Kidney (tissue), 14 donors: Measurements from ENCODE around the gene RCC1. TPM values are rescaled to one million over a fixed set of nuclear protein-coding genes. Genes with fewer than 3 reads are reported as not detected.
"Not testable (repeated sequence)": the region's sequence is repeated elsewhere in the genome, so short reads cannot be mapped to it uniquely, and the experiment has no call there.

ENCODE experiments used
- DNase-seq, 5 donors: peaks; one replicate each; pipeline ENCODE4 v3.0.0-alpha.2; 2013 to 2020
- FAIRE-seq: peaks from 2 replicates; lab custom pipeline; 2012; peaks lifted over from hg19 to GRCh38; lab: Jason Lieb, UNC
- H3K27ac ChIP-seq, 2 donors: one replicate each; pipeline ENCODE4 v1.7.0; 2013; ENCODE audit warnings: low read depth in 2 of 2, low read length in 2 of 2, inconsistent platforms in 1 of 2
- H3K27me3 ChIP-seq: one replicate; pipeline ENCODE4 v1.7.1; 2013; ENCODE audit warnings: low read length, inconsistent platforms; ENCODE audit not compliant: control insufficient read depth, insufficient read depth
- H3K36me3 ChIP-seq, 3 donors: one replicate each; pipeline versions ENCODE4 v1.7.0 to v1.7.1; 2013; ENCODE audit warnings: low read length in 3 of 3, control low read depth in 1 of 3, inconsistent platforms in 1 of 3; ENCODE audit not compliant: insufficient read depth in 3 of 3, control insufficient read depth in 2 of 3
- H3K4me1 ChIP-seq, 3 donors: one replicate each; pipeline versions ENCODE4 v1.7.0 to v1.7.1; 2013; ENCODE audit warnings: low read length in 3 of 3, inconsistent platforms in 1 of 3, low read depth in 1 of 3; ENCODE audit not compliant: control insufficient read depth in 2 of 3, insufficient read depth in 2 of 3
- H3K4me3 ChIP-seq, 3 donors: one replicate each; pipeline versions ENCODE4 v1.7.0 to v1.8.1; 2013; ENCODE audit warnings: low read length in 3 of 3, control low read depth in 1 of 3, inconsistent platforms in 1 of 3
- H3K9ac ChIP-seq, 3 donors: one replicate each; pipeline versions ENCODE4 v1.7.0 to v1.7.1; 2013; ENCODE audit warnings: low read length in 3 of 3, control low read depth in 1 of 3, inconsistent platforms in 1 of 3
- H3K9me3 ChIP-seq, 3 donors: one replicate each; pipeline versions ENCODE4 v1.7.0 to v1.7.1; 2013; ENCODE audit warnings: low read length in 3 of 3, control low read depth in 1 of 3, inconsistent platforms in 1 of 3; ENCODE audit not compliant: control insufficient read depth in 2 of 3, insufficient read depth in 1 of 3
- intact Hi-C: fragments of 100-400 bp; cut with DNase I; formaldehyde crosslinking; loops from one replicate; pipeline ENCODE4 v1.11.1; 2022
- polyA plus RNA-seq: library from polyadenylated mRNA; stranded (reverse); fragments of 350-450 nt; fragmentation: Illumina TruSeq; extraction: RNeasy Lipid Tissue Mini Kit (QIAGEN cat#74804); gene quantifications from one replicate; pipeline ENCODE4 v1.2.3, GENCODE V29; 2014; ENCODE audit warnings: low read depth, low replicate concordance; ENCODE audit not compliant: insufficient read depth
- total RNA-seq: library from RNA; stranded (reverse); fragmentation: NEBNext Ultra II Directional; extraction: Animal tissue kit (Norgen Biotek cat#: 25700); gene quantifications from one replicate; pipeline ENCODE4 v1.2.1, GENCODE V29; 2021
- TF ChIP-seq, protein P1 (sequence below): IDR thresholded peaks from 3 replicates; pipeline ENCODE4 v1.5.1; 2012; ENCODE audit warnings: mild to moderate bottlenecking, moderate library complexity, borderline replicate concordance; ENCODE audit not compliant: insufficient read depth; ENCODE audit errors: extremely low read depth
- donor health status: control.
- donor health status: control.
- donor health status: control.
- donor health status: control.
- donor health status: control.
- donor health status: DM: yes; HTN: yes; CAD: no.
- donor health status: Normal renal cell carcinoma (clear cell type).

Gene RCC1
- total and polyA plus RNA-seq, 2 donors from 2014 or later = 5.7 to 19.9 TPM

DNA sequence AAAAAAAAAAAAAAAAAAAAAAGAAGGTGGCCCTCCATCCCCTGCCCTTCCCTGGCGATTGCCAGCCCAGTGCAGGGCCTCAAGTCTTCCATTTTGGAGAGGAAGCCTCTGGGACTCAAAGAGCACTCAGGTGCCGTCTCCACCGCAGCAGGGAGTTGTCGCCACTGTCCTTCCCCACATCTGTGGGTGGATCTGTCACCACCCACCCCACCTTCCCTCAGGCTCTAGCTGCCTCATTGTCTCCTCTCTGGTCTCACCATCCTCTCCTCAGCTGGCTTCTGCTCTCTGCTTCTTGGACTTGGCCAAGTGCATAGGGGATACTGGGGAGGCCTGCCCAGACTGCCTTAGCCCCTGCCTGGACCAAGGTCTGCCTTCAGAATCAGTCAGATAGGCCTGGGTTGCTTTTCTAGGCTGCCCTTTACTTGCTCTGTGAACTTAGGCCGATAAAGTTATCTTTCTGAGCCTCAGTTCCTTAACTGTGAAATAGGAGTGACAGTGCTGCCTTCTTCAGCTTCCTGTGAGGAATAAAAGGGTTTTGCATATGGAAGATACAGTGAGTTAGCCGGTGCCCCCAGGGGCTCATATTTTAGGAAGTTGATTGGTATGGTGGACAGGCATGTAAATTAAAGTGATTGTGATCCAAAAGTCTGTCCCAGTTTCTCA lies 15.8 kb downstream of the RCC1 start:
- no peak for FAIRE-seq
- TF ChIP-seq, protein P1, sequence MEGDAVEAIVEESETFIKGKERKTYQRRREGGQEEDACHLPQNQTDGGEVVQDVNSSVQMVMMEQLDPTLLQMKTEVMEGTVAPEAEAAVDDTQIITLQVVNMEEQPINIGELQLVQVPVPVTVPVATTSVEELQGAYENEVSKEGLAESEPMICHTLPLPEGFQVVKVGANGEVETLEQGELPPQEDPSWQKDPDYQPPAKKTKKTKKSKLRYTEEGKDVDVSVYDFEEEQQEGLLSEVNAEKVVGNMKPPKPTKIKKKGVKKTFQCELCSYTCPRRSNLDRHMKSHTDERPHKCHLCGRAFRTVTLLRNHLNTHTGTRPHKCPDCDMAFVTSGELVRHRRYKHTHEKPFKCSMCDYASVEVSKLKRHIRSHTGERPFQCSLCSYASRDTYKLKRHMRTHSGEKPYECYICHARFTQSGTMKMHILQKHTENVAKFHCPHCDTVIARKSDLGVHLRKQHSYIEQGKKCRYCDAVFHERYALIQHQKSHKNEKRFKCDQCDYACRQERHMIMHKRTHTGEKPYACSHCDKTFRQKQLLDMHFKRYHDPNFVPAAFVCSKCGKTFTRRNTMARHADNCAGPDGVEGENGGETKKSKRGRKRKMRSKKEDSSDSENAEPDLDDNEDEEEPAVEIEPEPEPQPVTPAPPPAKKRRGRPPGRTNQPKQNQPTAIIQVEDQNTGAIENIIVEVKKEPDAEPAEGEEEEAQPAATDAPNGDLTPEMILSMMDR = no peak

DNA sequence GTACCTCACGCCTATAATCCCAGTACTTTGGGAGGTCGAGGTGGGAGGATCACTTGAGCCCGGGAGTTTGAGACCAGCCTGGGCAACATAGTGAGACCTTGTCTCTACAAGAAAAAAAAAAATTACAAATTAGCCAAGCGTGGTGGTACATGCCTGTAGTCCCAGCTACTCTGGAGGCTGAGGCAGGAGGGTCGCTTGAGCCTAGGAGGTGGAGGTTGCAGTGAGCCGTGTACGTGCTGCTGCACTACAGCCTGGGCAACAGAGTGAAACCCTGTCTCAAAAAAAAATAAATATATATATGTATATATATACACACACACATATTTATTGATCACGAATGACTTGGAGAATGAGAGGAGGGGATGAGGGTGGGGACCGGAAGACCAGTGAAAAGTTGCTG lies 16.7 kb downstream of the RCC1 start:
- FAIRE-seq, intact Hi-C loops, H3K4me3 ChIP-seq, H3K36me3 ChIP-seq, H3K9me3 ChIP-seq, H3K27me3 ChIP-seq, H3K4me1 ChIP-seq, DNase-seq, H3K9ac ChIP-seq, H3K27ac ChIP-seq: not testable (repeated sequence)

More for the DNA sequence above, 15.8 kb downstream of the RCC1 start:
- Histone ChIP-seq H3K36me3 (no peaks in the 10 kb centered on the region), H3K9ac (no peak overlapping the region), H3K9me3 (no peaks in the 10 kb centered on the region), H3K27me3 (no peaks in the 10 kb centered on the region), H3K27ac (no peak overlapping the region), H3K4me1 (peaks cover 0 to 10% (median 0%) of the 10 kb centered on the region in 3 donors), H3K4me3 (no peak overlapping the region)
- no peak for DNase-seq
- intact Hi-C loops = no loop called here

DNA sequence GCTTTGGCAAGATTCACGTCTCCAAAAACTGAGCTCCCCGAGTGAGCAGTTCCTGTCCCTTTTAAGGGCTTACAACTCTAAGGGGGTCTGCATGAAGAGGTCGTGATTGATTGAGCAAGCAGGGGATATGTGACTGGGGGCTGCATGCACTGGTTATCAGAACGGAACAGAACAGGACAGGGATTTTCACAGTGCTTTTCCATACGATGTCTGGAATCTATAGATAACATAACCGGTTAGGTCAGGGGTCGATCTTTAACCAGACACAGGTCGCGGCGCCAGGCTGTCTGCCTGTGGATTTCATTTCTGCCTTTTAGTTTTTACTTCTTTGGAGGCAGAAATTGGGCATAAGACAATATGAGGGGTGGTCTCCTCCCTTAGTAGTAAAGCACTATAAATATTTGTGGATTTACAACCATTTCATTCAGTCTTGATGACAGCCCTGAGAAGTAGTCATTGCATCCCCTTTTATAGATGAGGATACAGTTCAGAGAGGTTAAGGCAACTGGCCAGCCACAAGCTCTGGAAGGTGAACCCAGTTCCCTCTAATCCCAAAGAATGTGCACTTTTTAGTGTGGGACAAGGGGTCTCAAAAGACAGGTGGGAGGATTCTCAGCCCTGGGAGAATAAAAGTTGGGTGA lies 19.3 kb downstream of the RCC1 start:
- H3K36me3 ChIP-seq, H3K4me3 ChIP-seq, H3K9ac ChIP-seq, intact Hi-C loops, H3K27me3 ChIP-seq, FAIRE-seq, H3K27ac ChIP-seq, H3K9me3 ChIP-seq, DNase-seq, H3K4me1 ChIP-seq: not testable (repeated sequence)

DNA sequence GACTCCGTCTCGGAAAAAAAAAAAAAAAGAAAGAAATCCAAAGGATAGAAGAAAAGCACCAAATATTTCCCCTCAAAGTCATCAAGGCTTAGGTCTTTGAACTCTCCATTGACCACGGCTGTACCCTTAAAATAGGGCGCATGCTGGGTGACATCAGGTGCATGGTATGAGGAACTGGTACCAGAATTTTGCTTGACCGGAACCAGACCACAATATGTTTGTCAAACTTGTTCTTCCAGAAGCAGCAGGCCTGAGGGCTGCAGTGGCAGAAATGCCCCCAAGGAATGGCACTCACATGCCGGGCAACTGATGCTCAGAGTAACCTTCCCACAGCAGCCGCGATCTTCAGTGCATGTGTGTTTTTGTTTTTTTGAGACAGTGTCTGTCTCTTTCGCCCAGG lies 21.0 kb downstream of the RCC1 start:
- H3K9me3 ChIP-seq = no peaks in the 10 kb centered on the region
- intact Hi-C loops = no loop called here
- FAIRE-seq = no peak
- H3K27me3 ChIP-seq = no peaks in the 10 kb centered on the region
- H3K4me1 ChIP-seq = no peaks in the 10 kb centered on the region
- DNase-seq = peak in 1 of 5 donors; percentile 82
- TF ChIP-seq, protein P1 = no peak
- H3K4me3 ChIP-seq = no peak overlapping the region
- H3K27ac ChIP-seq = no peak overlapping the region
- no peaks in the 10 kb centered on the region for H3K36me3 ChIP-seq
- no peak overlapping the region for H3K9ac ChIP-seq
